VCaP (cell line): ENCODE results near the gene CCL22.
"Not testable (repeated sequence)": the region's sequence is repeated elsewhere in the genome, so short reads cannot be mapped to it uniquely, and the experiment has no call there.

Experiments
- H3K27ac ChIP-seq: fragments of 450-650 bp; 2 replicates; pipeline ENCODE4 v1.5.1; 2017
- TF ChIP-seq, protein P1 (sequence below): fragments of 450-650 bp; conservative IDR thresholded peaks from 2 replicates; pipeline ENCODE4 v1.5.1; 2017; ENCODE audit warnings: mild to moderate bottlenecking, moderate library complexity

CCL22 gene

DNA sequence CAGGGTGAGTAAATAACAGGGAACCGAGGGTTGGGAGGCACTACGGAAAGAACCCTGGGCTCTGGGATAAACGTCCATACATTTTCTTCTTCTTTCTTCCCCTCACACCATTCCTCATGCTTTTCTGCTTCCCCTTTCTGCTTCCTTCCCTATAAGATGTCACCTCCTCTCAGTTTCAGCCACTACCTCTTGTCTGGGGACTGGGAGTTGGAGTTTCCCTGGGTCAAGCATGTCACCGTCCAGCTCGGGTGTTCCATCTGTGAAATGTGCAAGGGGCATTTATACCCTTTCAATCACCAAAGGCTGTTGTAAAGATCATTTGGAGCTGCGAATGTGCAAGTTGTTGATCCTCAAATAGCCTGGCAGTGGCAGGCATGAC, 17.5 kb upstream of the CCL22 start:
- H3K27ac ChIP-seq = no peak overlapping the region
- TF ChIP-seq, protein P1, sequence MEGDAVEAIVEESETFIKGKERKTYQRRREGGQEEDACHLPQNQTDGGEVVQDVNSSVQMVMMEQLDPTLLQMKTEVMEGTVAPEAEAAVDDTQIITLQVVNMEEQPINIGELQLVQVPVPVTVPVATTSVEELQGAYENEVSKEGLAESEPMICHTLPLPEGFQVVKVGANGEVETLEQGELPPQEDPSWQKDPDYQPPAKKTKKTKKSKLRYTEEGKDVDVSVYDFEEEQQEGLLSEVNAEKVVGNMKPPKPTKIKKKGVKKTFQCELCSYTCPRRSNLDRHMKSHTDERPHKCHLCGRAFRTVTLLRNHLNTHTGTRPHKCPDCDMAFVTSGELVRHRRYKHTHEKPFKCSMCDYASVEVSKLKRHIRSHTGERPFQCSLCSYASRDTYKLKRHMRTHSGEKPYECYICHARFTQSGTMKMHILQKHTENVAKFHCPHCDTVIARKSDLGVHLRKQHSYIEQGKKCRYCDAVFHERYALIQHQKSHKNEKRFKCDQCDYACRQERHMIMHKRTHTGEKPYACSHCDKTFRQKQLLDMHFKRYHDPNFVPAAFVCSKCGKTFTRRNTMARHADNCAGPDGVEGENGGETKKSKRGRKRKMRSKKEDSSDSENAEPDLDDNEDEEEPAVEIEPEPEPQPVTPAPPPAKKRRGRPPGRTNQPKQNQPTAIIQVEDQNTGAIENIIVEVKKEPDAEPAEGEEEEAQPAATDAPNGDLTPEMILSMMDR = no peak

DNA sequence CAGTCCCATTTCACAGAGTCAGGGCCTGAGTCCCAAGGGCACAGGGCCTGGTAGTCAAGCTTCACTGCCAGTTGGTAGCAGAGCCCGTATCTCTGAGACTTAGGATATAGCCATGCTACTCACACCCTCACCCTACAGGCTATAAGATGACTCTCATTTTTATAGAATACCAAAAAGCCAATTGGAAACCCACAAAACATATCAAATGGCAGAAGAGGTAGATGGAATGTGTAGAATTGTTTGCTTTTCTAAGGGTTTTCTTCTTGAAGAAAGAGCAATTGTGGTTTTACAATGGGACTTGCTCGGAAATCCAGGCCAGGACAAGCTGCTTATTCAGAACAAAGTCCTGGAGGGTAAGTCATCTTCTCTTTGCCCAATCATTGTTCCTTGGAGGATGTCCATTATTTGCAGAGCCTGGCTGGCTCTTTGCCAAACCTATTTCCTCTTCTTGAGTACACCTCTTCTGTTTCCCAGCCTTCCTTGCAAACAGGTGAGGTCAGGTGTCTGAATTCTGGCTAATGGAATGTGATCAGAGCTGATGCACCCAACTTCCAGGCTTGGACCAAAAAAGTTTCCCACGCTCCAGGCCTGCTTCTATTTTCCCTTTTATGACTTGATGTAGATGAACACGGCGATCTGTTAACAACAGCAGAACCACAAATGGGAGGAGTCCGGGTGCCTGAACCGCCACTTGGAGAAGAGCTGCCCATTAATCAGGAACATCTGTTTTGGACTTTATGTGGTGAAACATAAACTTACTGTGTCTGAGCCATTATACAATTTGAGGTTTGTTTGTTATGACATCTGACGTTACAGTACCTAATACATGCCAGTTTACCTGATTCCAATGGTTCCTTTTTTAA, 16.9 kb upstream of the CCL22 start:
- no peak overlapping the region for H3K27ac ChIP-seq
- TF ChIP-seq, protein P1 = no peak

DNA sequence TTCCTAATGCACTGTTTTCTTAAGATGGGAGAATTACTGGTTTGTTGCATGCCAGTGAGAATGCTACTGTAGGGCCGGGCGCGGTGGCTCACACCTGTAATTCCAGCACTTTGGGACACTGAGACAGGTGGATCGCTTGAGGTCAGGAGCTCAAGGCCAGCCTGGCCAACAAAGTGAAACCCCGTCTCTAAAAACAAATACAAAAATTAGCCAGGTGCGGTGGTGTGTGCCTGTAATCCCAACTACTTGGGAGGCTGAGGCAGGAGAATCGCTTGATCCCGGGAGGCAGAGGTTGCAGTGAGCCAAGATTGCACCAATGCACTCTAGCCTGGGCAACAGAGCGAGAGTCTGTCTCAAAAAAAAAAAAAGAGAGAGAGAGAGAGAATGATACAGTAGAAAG, 16.0 kb upstream of the CCL22 start:
- H3K27ac ChIP-seq = not testable (repeated sequence)

DNA sequence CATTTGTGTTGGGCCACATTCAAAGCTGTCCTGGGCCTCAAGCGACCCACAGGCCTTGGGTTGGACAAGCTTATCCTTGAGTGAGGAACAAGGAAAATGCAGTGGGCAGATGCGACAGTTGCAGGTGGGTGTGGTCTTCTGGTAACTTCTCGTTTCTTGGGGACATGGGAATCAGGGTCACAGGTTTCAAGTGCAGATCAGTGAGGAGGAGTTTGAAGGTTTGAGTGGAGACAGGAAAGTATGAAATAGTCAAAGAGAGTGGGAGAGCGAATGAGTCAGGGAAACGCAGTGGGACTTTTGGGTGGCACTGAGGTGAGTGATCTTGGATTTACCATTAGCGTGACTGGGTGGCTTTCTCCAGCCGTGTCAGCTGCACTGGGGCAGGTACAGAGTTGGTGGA, 15.4 kb upstream of the CCL22 start:
- H3K27ac ChIP-seq = no peak overlapping the region
- TF ChIP-seq, protein P1 = no peak

DNA sequence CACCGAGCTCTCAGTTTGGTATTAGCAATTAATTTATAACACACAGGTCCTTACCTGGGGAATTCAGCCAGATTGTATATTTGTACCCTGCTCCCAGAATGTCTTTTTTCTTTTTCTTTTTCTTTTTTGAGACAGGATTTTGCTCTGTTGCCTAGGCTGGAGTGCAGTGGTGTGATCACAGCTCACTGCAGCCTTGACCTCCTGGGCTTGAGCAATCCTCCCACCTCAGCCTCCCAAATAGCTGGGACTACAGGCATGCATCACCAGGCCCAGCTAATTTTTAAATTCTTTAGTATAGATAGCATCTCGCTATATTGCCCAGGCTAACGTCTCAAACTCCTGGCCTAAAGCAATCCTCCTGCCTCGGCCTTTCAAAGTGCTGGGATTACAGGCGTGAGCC, 14.5 kb upstream of the CCL22 start:
- H3K27ac ChIP-seq = not testable (repeated sequence)

DNA sequence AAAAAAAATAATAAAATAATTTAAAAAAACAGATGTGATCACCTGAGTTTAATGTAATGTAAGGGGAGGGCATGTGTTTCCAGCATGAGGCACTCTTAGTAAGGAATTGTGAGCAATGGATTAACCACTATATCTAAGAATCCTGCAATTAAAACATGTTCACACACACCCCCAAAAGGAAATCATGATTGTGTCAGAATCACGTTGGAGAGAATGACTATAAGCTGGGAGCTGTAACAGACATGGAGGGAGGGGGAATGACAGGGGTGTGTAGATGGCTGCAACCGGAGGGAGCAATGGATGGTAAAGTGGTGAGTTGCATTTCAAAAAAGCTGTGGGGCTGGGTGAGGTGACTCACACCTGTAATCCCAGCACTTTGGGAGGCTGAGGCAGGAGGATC, 13.6 kb upstream of the CCL22 start:
- TF ChIP-seq, protein P1 = no peak
- no peak overlapping the region for H3K27ac ChIP-seq

DNA sequence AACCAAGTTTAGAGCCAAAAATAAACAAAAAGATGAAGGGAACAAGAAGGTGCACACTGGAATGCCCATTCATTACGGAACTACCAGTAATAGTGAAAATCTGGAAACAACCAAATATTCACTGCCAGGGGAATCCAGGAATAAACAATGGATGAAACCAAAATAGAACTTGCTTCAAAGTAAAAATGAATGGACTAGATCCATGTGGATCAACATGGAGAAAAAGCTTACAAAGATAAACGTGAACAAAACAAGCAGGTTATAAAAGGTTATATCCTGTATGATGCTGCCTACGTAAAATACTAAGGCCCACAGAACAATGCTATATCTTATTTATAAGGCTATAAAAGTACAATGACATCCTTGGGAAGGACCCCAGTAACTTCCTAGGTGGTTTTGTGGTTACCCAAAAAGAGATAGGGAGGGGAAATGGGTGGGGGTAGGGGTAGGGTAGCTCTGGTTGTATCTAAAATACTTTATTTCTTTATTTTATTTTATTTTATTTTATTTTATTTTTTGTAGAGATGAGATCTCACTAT, 12.8 kb upstream of the CCL22 start:
- H3K27ac ChIP-seq = no peak overlapping the region
- TF ChIP-seq, protein P1 = no peak

DNA sequence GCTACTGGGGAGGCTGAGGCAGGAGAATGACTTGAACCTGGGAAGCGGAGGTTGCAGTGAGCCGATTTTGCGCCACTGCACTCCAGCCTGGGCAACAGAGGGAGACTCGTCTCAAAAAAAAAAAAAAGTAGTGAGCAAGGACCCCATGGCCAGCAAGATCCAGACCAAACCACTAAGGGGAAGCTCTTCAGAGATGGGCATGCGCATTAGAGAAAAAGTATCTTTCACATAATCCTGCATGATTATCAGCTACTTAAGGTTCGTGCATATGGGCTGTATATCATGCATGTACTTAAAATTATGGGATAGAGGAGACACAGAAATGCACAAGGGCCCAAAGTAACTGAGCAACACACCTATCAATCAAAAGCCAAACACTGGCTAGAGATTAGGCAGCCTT, 10.7 kb upstream of the CCL22 start:
- TF ChIP-seq, protein P1 = no peak
- no peak overlapping the region for H3K27ac ChIP-seq
